GM21367 (cell line): ENCODE results near the gene SWSAP1.

Experiments used
- ATAC-seq: cut with Tn5 transposase; IDR thresholded peaks from one replicate; pipeline ENCODE4 v1.9.1; 2021; ENCODE audit not compliant: unreplicated experiment

Gene SWSAP1

DNA sequence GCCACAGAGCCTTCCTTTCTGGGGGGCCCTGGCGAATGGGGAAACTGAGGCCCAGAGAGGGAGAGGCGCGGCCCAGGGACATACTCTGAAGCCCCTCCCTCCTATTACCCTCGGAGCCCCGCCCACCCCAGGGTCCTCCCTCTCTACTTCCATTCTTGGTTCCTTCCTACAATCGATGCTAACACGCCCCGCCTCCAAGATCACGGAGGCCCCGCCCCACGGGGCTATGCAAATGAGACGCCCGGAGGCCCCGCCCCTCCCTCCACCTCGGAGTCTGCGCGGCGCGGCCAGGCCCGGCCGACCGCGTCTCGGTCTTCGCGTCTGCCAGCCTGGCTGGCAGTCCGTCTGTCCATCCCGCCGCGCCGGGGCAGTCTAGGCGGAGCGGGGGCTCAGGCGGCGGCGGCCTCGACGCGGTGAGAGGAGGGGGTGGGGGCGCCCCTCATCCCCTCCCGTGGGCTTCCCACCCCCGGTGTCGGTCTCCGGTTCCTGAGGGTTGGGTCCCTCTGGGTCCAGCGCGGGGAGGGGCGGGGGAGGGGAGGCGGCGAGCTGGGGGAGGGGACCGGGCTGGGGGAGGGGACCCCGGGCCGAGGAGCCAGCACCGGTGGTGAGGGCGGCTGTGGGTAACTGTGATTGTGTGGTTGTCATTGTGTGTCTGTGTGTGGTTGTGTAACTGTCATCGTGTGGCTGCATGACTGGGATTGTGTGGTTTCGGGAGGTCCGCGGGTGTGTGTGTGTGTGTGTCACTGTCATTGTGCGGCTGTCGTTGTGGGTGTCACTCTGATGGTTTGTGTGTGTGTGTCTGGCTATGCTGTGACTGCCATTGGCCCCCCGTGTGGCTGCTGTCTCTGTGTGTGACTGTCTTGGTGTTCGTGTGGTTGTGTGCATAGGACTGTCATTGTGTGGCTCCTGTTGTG is 19.0 kb upstream of the SWSAP1 start, which contains the start of gene PLPPR2:
PLPPR2 (plus strand) TSS at position 273 of the 914 bp plus-strand sequence. CDS start 2,242 bp downstream, outside the sequence.
- ATAC-seq, result no peak

DNA sequence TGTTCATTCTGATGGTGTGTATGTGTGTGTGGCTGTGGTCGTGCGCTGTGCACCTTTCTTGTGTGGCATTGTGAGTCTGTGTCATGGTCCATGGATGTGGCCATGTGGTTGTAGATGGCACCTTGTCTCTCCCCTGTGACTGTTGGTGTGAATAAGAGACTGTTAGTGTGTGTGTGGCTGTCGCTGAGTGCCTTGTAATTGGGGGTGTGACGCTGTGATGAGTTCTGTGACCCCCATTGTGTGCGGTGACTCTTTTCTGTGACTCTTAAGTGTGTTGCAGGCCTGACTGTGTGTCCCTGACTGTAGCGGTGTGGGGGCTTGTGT is 18.4 kb upstream of the SWSAP1 start:
- ATAC-seq, result no peak

DNA sequence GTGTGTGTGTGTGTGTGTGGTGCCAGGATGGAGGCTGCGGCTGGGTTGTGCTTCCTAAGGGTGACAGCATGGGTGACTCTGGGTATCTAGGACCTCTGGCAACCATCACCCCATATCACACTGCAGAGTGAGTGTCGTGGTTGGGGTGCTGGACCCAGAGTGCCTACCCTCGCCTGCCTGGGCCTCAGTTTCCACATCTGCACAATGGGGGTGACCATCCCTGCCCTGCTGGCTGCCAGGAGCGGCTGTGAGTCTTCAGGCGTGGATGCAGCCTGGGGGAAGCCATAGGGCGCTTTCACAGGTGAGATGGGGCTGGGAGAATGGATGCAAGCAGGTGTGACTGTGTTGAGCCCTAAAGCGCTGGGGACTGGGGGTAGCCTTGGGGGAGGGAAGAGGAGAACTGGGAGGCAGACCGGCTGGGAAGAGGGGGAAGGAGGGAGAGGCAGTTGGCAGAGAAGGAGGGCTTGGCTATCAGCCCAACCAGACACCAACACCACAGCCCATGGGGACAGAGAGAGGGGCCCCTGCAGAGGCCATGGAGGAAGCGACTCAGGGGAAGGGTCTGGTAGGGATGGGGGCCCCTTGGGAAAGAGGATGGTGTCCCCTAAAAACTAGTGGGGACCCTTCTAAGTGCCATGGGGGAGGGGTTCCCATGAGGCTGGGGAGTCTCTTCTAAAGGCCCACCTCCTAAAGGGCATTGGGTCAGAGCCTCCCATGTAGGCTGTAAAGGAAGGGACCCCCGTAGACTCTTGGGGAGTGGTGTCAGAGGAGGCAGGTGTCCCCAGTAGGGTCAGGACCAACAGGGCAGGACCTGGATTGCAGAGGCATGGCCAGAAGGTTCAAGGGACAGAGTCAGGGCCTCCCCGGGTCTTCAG is 17.6 kb upstream of the SWSAP1 start:
- no peak for ATAC-seq

DNA sequence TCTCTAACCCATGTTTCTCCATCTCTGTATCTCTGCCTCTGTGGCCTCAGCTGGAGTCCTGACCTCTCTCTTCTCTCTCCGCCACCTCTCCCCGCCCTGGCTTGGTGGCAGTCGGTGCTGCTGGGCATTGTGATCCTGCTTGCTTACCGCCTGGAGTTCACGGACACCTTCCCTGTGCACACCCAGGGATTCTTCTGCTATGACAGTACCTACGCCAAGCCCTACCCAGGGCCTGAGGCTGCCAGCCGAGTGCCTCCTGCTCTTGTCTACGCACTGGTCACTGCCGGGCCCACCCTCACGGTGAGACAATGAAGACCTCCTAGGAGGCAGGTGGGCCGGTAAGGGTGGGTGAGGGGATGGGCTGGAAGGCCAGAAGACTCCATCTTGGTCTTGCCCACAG is 15.0 kb upstream of the SWSAP1 start:
- no peak for ATAC-seq

DNA sequence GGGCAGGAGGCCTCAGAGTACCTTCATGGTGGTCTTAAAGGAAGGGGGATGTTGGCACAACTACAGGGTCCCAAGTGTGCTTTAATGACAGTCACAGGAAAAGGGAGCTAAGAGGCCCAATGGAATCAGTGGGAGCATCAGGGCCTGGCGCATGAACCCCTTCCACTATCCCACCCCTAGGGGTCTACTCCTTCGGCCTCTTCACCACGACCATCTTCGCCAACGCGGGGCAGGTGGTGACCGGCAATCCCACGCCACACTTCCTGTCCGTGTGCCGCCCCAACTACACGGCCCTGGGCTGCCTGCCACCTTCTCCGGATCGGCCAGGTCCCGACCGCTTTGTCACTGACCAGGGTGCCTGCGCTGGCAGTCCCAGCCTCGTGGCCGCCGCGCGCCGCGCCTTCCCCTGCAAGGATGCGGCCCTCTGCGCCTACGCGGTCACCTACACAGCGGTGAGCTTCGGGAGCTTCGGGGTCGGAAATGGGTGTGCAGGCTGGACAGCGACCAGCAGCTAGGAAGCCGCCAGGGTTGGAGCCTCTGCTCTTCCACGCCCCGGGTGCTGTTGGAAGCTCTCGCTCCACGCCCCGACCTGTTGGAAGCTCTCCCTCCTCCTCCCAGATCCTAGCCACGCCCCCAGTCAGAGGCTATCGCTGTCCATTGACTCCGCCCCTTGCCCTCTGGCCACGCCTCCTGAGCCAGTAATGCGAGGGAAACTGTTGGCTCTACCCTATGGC is 13.3 kb upstream of the SWSAP1 start:
- no peak for ATAC-seq

DNA sequence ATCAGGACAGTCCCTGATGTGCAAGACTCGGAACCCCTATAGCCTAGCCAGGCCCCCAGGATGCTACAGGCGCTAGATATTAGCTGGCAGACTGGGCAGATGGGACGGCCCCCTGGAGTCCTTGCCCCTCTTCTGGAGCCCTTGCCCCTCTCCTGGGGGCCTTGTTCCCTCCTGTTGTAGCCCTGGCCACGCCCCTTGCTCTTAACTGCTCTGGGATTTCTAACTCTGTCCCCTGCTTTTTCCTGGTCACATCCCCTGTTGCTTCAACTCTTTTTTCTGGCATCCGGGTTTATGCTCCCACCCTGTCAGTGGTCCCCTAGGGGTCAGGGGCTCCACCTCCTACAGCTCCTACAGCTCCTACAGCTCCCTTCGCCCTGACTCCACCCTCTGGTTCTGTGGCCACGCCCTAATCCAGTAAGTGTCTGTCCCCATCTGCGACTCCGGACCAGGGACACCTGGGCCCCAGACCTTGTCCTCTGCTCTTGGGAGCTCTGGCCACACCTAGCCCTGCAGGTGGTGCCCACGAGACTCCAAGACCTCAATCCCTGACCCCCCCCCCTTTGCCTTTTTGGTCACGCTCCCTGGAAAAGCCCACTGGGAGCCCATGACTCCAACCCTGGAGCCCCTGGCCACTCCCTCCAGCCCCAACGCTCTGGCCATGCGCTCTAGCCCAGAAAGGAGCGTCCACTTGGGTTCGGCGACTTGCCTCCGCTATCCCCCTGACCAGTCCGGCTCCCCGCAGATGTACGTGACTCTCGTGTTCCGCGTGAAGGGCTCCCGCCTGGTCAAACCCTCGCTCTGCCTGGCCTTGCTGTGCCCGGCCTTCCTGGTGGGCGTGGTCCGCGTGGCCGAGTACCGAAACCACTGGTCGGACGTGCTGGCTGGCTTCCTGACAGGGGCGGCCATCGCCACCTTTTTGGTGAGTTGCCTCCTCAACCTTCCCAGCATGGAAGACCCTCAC is 12.4 kb upstream of the SWSAP1 start:
- ATAC-seq, result no peak

DNA sequence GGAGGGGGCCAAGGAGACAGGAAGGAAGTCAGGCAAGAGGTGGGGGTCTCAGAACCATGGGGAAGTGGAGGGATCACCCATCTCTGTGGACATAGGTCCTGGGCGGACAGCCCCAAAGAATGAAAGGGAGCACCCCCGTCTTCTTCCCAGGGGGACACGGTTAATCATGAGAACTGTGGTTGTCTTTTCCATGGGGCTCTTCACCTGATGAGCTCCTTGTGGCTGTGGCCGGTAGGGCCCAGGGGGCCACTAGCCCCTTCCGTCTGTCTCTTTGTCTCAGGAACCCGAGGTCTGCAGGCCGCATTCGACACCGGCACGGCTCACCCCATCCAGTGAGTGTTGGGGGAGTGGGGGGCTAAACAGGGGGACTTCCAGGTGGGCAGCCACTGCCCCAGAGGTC is 10.6 kb upstream of the SWSAP1 start:
- ATAC-seq, result no peak

DNA sequence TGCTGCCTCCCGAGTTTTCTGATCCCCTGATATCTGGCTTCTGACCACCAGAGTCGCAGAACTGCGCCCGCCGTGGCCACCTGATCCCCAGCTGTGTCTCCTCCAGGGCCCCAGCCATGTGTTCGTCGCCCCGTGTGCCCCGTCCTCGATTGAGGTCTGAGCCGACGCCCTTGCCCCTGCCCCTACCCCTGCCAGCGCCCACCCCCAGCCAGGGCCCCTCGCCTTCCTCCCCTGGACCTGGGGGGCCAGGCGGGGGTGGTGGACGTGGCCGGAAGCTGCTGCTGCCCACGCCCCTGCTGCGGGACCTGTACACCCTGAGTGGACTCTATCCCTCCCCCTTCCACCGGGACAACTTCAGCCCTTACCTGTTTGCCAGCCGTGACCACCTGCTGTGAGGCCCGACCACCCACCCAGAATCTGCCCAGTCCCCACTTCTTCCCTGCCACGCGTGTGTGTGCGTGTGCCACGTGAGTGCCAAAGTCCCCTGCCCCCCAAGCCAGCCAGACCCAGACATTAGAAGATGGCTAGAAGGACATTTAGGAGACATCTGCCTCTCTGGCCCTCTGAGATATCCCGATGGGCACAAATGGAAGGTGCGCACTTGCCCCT is 10.1 kb upstream of the SWSAP1 start:
- ATAC-seq, result no peak

DNA sequence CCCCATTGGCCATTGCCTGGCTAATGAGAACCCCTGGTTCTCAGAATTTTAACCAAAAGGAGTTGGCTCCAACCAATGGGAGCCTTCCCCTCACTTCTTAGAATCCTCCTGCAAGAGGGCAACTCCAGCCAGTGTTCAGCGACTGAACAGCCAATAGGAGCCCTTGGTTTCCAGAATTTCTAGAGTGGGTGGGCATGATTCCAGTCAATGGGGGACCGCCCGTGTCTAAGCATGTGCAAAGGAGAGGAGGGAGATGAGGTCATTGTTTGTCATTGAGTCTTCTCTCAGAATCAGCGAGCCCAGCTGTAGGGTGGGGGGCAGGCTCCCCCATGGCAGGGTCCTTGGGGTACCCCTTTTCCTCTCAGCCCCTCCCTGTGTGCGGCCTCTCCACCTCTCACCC is 9.5 kb upstream of the SWSAP1 start:
- no peak for ATAC-seq

DNA sequence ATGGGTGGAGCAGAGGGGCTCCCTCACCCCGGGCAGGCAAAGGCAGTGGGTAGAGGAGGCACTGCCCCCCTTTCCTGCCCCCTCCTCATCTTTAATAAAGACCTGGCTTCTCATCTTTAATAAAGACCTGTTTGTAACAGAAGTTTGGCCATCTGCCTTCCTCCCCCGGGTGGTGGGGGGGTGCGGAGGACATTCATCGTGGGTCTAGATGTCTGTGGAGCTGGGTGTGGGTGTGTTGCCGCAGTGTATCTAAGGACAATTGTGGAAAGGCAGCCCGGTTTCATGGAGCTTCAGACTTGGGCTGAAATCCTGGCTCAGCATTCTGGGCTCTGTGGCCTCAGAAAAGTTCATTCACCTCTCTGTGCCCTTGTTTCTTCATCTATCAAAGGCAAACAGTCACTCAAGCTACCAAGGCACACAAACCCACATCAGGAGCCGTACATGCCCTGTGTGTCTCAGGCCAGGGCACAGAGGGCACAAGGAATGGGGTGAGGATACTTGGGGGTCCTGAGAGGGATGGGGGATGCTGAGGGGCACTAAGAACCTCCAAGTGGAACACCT is 8.8 kb upstream of the SWSAP1 start:
- no peak for ATAC-seq

DNA sequence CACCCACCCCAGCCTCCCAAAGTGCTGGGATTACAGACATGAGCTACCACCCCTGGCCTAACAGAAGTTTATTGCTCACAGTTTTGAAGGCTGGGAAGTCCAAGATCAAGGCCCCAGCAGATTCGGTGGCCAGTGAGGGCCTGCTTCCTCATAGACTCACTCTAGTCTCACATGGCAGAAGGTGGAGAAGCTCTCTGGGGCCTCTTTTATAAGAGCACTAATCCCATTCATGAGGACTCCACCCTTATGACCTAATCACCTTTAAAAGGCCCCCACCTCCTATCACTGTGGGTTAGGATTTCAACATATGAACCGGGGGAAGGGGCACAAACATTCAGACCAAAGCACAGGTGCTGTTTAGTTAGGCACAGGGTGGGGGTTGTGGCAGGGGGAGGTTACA is 6.9 kb upstream of the SWSAP1 start:
- ATAC-seq, result no peak

DNA sequence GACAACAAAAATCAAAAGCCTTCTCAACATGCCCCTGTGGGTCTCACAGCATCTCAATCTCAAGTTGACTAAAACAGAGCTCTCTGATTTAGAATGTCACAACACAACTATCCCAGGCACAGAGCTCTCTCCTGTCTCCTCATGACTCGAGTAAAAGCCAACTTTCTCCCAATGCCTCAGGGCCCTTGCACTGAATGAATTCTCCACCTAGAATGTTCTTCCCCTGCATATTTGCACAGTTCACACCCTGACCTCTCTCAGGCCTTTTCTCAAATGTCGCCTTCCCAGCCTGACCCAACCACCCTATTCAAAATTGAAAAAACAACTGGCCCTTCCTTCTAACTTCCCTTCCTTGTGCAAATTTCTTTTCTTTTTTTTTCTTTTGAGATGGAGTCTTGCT is 3.7 kb upstream of the SWSAP1 start:
- no peak for ATAC-seq

DNA sequence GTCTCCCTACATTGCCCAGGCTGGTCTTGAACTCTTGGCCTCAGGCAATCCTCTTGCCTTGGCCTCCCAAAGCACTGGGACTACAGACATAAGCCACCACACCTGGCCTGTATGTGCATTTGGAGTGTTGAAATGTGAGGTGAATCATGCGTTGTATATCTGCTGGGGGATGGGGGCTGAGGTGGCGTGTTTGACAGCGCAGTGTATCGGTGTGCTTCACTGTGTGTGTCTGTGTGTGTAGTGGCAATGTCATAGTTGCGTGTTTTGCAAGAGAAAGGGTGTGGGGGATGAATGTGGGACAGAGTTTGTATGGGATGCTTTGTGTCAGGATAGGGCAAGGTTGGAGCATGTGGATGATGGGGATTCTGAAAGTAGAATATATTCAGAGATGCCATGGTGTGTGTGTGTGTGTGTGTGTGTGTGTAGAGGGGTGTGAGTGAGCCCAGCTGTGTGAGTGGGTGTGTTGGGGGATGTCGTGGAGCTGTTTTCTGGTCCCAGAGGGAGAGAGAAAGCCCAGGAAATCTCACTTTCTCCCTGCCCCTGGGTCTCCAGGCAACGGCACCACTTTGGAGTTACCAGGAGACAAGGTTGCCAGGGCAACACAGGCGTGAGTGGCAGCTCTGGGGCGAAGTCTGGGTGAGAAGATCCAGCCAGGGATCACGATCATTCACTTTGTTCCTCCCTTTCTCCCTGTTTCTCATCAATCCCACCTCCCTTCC is 1.1 kb upstream of the SWSAP1 start:
- ATAC-seq, result no peak

DNA sequence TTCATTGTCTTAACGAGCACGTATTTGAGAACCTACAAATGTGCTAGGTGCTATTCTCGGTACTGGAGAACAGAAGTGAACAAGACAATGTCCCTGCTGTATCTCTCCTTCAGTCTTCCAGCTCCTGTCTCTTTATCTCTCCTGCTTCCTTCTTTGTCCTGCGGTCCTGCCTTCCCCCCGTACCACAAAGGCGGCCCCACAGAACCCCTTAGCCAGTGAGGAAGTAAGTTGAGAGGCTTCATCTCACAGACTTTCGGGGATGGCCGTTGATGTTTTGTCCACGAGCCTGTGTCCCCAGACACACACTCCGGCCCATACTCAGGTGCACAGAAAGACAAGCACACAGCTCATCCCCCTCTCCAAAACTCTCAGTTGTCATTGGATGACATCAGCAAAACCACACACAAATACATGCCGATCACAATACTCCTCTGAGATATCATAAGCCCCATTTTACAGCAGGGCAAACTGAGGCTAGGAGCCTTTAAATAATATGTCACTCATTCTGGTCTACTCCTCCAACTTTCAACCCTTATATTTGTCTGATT is 507 bp upstream of the SWSAP1 start:
- no peak for ATAC-seq

DNA sequence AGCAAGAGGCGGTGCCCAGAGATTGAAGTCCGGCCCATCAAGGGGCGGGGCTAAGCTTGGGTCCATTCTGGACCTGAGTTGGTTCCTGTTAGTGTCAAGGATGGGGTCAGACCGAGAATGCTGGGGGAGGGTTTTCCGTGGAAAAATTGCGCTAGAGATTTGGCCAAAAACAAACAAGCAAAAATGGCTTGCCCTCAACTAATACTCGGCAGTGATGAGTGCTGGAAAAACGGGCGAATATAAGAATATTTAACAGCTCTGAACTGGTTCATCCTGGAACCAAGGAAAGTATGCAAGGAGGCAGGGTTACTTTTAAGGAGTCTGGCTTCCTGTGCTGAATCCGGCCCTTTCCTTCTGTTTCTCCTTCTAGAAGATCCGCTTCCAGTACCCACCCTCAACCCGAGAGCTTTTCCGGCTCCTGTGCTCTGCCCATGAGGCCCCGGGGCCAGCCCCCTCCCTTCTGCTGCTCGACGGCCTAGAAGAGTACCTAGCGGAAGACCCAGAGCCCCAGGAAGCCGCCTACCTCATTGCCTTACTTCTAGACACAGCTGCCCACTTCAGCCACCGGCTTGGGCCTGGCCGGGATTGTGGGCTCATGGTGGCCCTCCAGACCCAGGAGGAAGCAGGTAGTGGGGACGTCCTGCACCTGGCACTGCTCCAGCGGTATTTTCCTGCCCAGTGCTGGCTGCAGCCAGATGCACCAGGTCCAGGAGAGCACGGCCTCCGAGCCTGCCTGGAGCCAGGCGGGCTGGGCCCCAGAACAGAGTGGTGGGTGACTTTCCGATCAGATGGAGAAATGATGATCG is 880 bp downstream of the SWSAP1 start:
- no peak for ATAC-seq

DNA sequence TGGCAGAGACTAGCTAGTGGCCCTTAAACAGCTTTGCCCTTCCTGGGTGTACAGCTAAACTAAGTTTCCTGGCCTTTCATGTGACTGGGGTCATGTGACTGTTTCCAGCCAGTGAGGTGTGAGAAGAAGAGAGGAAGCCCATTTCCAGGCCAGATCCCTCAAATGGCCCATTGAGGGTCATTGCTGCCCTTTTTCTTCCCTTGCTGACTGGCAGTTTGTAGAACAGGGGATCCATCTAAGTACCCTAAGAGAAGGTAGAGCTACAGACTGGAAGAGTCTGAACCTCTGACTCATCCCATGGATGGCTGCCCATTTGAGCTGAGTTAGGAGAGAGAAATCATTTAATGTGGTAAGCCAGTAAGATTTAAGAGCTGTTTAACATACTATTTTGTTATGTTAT is 2.8 kb downstream of the SWSAP1 start:
- no peak for ATAC-seq

DNA sequence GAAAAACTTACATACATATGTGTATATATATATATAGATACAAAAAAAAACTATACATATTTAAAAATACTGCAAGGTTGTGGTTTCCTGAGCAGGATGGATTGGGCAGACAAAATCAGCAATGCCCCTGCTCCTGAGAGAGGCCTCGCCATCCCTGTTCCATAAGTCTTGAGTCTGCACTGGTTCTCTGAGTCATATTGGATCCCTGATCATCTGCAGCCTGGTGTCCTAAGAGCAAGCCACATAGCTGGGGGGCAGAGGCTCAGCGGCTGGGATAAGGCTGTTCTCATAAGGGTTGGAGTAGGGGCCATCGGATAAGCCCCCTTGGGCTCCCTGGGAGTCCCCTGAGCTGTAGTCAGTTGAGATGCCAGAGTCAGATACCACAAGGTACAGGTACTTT is 3.3 kb downstream of the SWSAP1 start:
- no peak for ATAC-seq
